ENCODE results near the gene SLC7A7. TPM values are rescaled to one million over a fixed set of nuclear protein-coding genes. Genes with fewer than 3 reads are reported as not detected.
"Not testable (repeated sequence)": the region's sequence is repeated elsewhere in the genome, so short reads cannot be mapped to it uniquely, and the experiment has no call there.

SLC7A7 gene
- total RNA-seq, 1 experiment from 2014 or later = 0.13 TPM

GRCh38 chr14:22800346-22800745 is 14.9 kb downstream of the SLC7A7 start:
- H3K27me3 ChIP-seq (replicated peaks) = no peaks in the 10 kb centered on the region
- H3K9me3 ChIP-seq (replicated peaks) = no peaks in the 10 kb centered on the region
- DNase-seq (ENCODE audit: low read depth in 1 of 2, low spot score in 2 of 2) = no peak
- H3K36me3 ChIP-seq = no peaks in the 10 kb centered on the region
- H3K4me1 ChIP-seq (replicated peaks) = no peaks in the 10 kb centered on the region
- H3K27ac ChIP-seq = no peak overlapping the region
- no peak overlapping the region for H3K4me3 ChIP-seq

- no peaks in the 10 kb centered on the region for H3K9me3 ChIP-seq (replicated peaks)
- H3K27ac ChIP-seq = no peak overlapping the region
- no peak overlapping the region for H3K4me3 ChIP-seq
- H3K4me1 ChIP-seq (replicated peaks) = no peaks in the 10 kb centered on the region
- no peak for DNase-seq (ENCODE audit: low read depth in 1 of 2, low spot score in 2 of 2)
- no peaks in the 10 kb centered on the region for H3K36me3 ChIP-seq
- H3K27me3 ChIP-seq (replicated peaks) = no peaks in the 10 kb centered on the region
Measured at GRCh38 chr14:22798528-22798927, 16.7 kb downstream of the SLC7A7 start.

- no peak for DNase-seq (ENCODE audit: low read depth in 1 of 2, low spot score in 2 of 2)
- Histone ChIP-seq H3K4me3 (no peak overlapping the region), H3K4me1 (replicated peaks) (no peaks in the 10 kb centered on the region), H3K9me3 (replicated peaks) (no peaks in the 10 kb centered on the region), H3K27me3 (replicated peaks) (no peaks in the 10 kb centered on the region), H3K36me3 (no peaks in the 10 kb centered on the region), H3K27ac (no peak overlapping the region)
Measured at GRCh38 chr14:22797017-22797917, 18.0 kb downstream of the SLC7A7 start.

GRCh38 chr14:22796087-22796707 is 19.0 kb downstream of the SLC7A7 start:
- no peak overlapping the region for H3K27ac ChIP-seq
- H3K36me3 ChIP-seq = no peaks in the 10 kb centered on the region
- no peaks in the 10 kb centered on the region for H3K4me1 ChIP-seq (replicated peaks)
- no peak for DNase-seq (ENCODE audit: low read depth in 1 of 2, low spot score in 2 of 2)
- H3K4me3 ChIP-seq = no peak overlapping the region
- H3K9me3 ChIP-seq (replicated peaks) = no peaks in the 10 kb centered on the region
- no peaks in the 10 kb centered on the region for H3K27me3 ChIP-seq (replicated peaks)

GRCh38 chr14:22794551-22794951 is 20.7 kb downstream of the SLC7A7 start:
- H3K27ac ChIP-seq = no peak overlapping the region
- no peak for DNase-seq (ENCODE audit: low read depth in 1 of 2, low spot score in 2 of 2)
- no peaks in the 10 kb centered on the region for H3K27me3 ChIP-seq (replicated peaks)
- H3K4me1 ChIP-seq (replicated peaks) = no peaks in the 10 kb centered on the region
- H3K4me3 ChIP-seq = no peak overlapping the region
- no peaks in the 10 kb centered on the region for H3K36me3 ChIP-seq
- no peaks in the 10 kb centered on the region for H3K9me3 ChIP-seq (replicated peaks)

GRCh38 chr14:22793976-22794375 is 21.3 kb downstream of the SLC7A7 start:
- no peaks in the 10 kb centered on the region for H3K27me3 ChIP-seq (replicated peaks)
- H3K4me1 ChIP-seq (replicated peaks) = no peaks in the 10 kb centered on the region
- no peak for DNase-seq (ENCODE audit: low read depth in 1 of 2, low spot score in 2 of 2)
- no peak overlapping the region for H3K4me3 ChIP-seq
- no peak overlapping the region for H3K27ac ChIP-seq
- H3K36me3 ChIP-seq = no peaks in the 10 kb centered on the region
- H3K9me3 ChIP-seq (replicated peaks) = no peaks in the 10 kb centered on the region

GRCh38 chr14:22793550-22793949 is 21.7 kb downstream of the SLC7A7 start:
- H3K27me3 ChIP-seq (replicated peaks) = not testable (repeated sequence)

GRCh38 chr14:22792158-22792557 is 23.1 kb downstream of the SLC7A7 start:
- Histone ChIP-seq H3K4me3 (no peak overlapping the region), H3K4me1 (replicated peaks) (no peaks in the 10 kb centered on the region), H3K27me3 (replicated peaks) (no peaks in the 10 kb centered on the region), H3K36me3 (no peaks in the 10 kb centered on the region), H3K27ac (no peak overlapping the region), H3K9me3 (replicated peaks) (no peaks in the 10 kb centered on the region)
- no peak for DNase-seq (ENCODE audit: low read depth in 1 of 2, low spot score in 2 of 2)

More at GRCh38 chr14:22793550-22793949, 21.7 kb downstream of the SLC7A7 start:
- H3K27ac ChIP-seq; DNase-seq (ENCODE audit: low read depth in 1 of 2, low spot score in 2 of 2); H3K4me3 ChIP-seq; H3K4me1 ChIP-seq (replicated peaks); H3K36me3 ChIP-seq; H3K9me3 ChIP-seq (replicated peaks): not testable (repeated sequence)

GRCh38 chr14:22791301-22791700 is 23.9 kb downstream of the SLC7A7 start:
- Histone ChIP-seq H3K4me3 (no peak overlapping the region), H3K36me3 (no peaks in the 10 kb centered on the region), H3K4me1 (replicated peaks) (no peaks in the 10 kb centered on the region), H3K27ac (no peak overlapping the region), H3K9me3 (replicated peaks) (no peaks in the 10 kb centered on the region), H3K27me3 (replicated peaks) (no peaks in the 10 kb centered on the region)
- no peak for DNase-seq (ENCODE audit: low read depth in 1 of 2, low spot score in 2 of 2)

- Histone ChIP-seq H3K9me3 (replicated peaks) (no peaks in the 10 kb centered on the region), H3K27ac (no peak overlapping the region), H3K27me3 (replicated peaks) (no peaks in the 10 kb centered on the region), H3K4me1 (replicated peaks) (no peaks in the 10 kb centered on the region), H3K36me3 (no peaks in the 10 kb centered on the region), H3K4me3 (no peak overlapping the region)
- DNase-seq (ENCODE audit: low read depth in 1 of 2, low spot score in 2 of 2) = no peak
Measured at GRCh38 chr14:22786685-22787084, 28.6 kb downstream of the SLC7A7 start.

- Histone ChIP-seq H3K27ac (no peak overlapping the region), H3K4me3 (no peak overlapping the region), H3K36me3 (no peaks in the 10 kb centered on the region), H3K4me1 (replicated peaks) (no peaks in the 10 kb centered on the region), H3K27me3 (replicated peaks) (no peaks in the 10 kb centered on the region), H3K9me3 (replicated peaks) (no peaks in the 10 kb centered on the region)
- no peak for DNase-seq (ENCODE audit: low read depth in 1 of 2, low spot score in 2 of 2)
Measured at GRCh38 chr14:22781301-22781991, 33.8 kb downstream of the SLC7A7 start.

- H3K9me3 ChIP-seq (replicated peaks) = no peaks in the 10 kb centered on the region
- no peaks in the 10 kb centered on the region for H3K4me1 ChIP-seq (replicated peaks)
- H3K27me3 ChIP-seq (replicated peaks) = no peaks in the 10 kb centered on the region
- no peak overlapping the region for H3K4me3 ChIP-seq
- no peak overlapping the region for H3K27ac ChIP-seq
- no peaks in the 10 kb centered on the region for H3K36me3 ChIP-seq
- DNase-seq (ENCODE audit: low read depth in 1 of 2, low spot score in 2 of 2) = no peak
Measured at GRCh38 chr14:22780941-22781300, 34.3 kb downstream of the SLC7A7 start.

- Histone ChIP-seq H3K27ac (no peak overlapping the region), H3K9me3 (replicated peaks) (no peaks in the 10 kb centered on the region), H3K36me3 (no peaks in the 10 kb centered on the region), H3K27me3 (replicated peaks) (no peaks in the 10 kb centered on the region), H3K4me3 (no peak overlapping the region), H3K4me1 (replicated peaks) (no peaks in the 10 kb centered on the region)
- no peak for DNase-seq (ENCODE audit: low read depth in 1 of 2, low spot score in 2 of 2)
Measured at GRCh38 chr14:22780105-22780679, 35.0 kb downstream of the SLC7A7 start.

GRCh38 chr14:22778084-22778483 is 37.2 kb downstream of the SLC7A7 start:
- H3K4me1 ChIP-seq (replicated peaks) = no peaks in the 10 kb centered on the region
- H3K27ac ChIP-seq = no peak overlapping the region
- H3K27me3 ChIP-seq (replicated peaks) = no peaks in the 10 kb centered on the region
- no peaks in the 10 kb centered on the region for H3K9me3 ChIP-seq (replicated peaks)
- peaks cover 19% of the 10 kb centered on the region for H3K36me3 ChIP-seq
- no peak overlapping the region for H3K4me3 ChIP-seq
- DNase-seq (ENCODE audit: low read depth in 1 of 2, low spot score in 2 of 2) = no peak

All from SJSA1 (cell line).